AG09319 (cell line): ENCODE measurements around the gene CNGB1.

ENCODE experiments used
- DNase-seq: peaks from one replicate; pipeline ENCODE4 v3.0.0-alpha.2; 2010; ENCODE audit warnings: low read depth; ENCODE audit errors: extremely low read depth
- TF ChIP-seq, protein P1 (sequence below): IDR thresholded peaks from 2 replicates; pipeline ENCODE4 v1.5.1; 2011; ENCODE audit warnings: low read depth, mild to moderate bottlenecking, inconsistent platforms, low read length, moderate library complexity

The CNGB1 gene

DNA sequence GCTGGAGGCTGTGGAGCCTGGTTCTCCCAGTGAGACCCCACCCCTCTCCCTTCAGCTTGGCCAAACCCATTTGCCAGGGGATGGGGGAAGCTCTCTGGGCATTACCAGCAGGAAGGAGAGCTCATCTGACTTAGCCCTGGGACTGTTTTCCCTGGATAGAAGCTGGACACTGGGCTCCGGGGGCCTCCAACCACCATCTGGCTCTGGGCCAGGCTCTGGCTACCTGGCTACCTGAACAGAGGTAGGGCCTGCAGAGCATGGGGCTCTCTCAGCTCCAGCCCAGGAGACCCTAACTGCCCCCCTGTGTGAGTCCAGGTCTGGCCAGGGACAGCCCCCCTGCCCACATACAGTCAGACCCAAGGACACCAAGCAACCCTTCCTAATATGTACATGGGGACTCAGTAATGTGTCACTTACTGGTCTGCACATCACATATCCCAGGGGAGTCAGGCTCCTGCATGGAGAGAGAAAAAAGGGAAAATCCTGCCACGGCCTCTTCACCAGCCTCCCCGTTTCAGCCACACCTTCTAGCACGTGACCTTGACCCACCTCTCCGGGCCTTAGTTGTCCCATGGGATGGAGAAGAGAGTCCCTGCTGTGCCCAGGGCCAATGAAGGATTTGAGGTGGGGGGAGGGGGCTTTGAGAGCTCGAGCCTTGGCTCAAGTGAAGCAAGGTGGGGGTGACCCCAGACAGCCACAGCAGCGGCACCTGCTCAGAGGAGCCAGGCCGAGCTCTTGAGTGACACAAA lies 13.8 kb downstream of the CNGB1 start:
- TF ChIP-seq, protein P1, sequence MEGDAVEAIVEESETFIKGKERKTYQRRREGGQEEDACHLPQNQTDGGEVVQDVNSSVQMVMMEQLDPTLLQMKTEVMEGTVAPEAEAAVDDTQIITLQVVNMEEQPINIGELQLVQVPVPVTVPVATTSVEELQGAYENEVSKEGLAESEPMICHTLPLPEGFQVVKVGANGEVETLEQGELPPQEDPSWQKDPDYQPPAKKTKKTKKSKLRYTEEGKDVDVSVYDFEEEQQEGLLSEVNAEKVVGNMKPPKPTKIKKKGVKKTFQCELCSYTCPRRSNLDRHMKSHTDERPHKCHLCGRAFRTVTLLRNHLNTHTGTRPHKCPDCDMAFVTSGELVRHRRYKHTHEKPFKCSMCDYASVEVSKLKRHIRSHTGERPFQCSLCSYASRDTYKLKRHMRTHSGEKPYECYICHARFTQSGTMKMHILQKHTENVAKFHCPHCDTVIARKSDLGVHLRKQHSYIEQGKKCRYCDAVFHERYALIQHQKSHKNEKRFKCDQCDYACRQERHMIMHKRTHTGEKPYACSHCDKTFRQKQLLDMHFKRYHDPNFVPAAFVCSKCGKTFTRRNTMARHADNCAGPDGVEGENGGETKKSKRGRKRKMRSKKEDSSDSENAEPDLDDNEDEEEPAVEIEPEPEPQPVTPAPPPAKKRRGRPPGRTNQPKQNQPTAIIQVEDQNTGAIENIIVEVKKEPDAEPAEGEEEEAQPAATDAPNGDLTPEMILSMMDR = no peak
- no peak for DNase-seq

DNA sequence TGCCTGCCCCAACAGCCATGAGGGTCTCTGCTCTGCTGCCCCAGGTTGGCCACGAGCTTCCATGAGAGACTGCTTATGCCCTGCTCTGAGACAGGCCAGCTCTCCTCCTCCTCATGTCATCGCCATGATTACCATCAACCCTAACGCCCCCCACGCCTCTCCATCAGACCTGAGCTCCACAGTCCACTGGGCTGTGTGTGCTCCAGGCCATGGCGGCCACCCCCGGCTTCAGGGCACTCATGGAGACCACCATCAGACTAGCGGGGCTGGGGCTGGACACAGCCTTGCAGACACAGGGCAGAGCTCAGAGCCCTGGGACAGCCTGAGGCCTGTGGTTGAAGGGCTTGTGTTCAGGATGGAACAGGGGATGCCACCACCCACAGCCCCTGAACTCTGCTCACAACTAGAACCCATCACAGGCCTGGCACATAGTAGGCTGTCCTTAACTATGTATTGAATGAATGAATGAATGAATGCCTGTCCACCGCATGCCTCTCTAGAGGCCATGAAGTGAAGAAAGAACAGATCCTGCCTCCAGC lies 14.6 kb downstream of the CNGB1 start:
- no peak for DNase-seq
- TF ChIP-seq, protein P1 = no peak

DNA sequence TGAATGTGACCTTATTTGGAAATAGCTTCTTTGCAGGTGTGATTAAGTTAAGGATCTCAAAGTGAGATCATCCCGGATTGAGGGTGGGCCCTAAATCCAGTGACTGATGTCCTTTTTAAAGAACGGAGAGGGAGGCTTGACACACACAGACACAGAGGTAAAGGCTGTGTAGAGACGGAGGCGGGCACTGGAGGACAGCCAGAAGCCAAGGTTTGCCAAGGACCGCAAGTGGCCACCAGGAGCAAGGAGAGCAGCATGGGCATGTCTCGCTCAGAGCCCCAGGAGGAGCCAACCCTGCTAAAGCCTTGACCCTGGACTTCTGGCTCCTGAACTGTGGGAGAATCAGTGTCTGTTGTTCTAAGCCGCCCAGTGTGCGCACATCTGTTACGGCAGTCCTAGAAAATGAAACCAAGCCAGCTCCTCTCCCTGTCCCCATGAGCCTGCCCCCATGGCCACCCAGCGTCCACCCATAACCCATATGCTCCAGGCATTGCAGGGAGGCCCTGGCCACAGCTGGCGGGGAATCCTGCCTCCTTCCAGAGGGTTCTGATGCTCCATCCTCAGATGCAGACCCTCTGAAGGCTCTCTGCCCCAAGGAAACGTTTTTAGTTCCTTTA lies 15.2 kb downstream of the CNGB1 start:
- TF ChIP-seq, protein P1 = no peak
- no peak for DNase-seq

DNA sequence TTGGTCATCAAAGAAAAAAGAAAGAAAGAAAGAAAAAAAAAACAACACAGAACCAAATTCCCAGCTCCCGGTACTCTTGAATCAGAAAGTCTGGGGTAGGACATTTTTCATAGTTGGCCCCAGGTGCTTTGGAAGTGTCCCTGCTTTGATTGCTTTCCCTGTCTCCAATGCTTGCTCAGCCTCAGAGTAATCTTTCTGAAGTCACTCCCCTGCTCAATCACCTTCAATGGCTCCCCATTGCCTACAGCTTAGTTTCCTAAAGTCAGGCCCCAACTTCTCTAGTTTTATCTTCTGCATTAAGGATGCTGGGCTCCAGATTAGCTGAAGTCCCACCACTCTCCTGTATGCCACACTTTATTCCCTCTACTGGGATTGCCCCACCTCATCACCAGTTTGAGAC lies 17.1 kb downstream of the CNGB1 start:
- TF ChIP-seq, protein P1 = no peak
- DNase-seq = no peak

DNA sequence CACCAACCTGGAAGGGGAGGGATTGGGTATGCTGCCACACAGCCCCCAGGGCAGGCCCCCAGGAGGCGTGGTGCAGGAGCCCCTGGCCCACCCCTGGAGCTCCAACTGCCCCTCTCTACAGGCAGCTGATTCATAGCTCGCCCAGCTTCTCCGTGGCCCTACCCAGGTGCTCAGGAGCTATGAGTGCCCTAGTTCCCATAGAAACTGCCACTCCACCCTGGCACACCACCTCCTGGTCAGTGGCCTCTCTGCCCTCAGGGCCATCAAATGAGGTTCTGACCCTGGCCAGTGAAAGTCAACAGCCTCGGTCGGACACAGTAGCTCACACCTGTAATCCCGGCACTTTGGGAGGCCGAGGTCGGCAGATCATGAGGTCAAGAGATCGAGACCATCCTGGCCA lies 18.0 kb downstream of the CNGB1 start:
- TF ChIP-seq, protein P1 = no peak

DNA sequence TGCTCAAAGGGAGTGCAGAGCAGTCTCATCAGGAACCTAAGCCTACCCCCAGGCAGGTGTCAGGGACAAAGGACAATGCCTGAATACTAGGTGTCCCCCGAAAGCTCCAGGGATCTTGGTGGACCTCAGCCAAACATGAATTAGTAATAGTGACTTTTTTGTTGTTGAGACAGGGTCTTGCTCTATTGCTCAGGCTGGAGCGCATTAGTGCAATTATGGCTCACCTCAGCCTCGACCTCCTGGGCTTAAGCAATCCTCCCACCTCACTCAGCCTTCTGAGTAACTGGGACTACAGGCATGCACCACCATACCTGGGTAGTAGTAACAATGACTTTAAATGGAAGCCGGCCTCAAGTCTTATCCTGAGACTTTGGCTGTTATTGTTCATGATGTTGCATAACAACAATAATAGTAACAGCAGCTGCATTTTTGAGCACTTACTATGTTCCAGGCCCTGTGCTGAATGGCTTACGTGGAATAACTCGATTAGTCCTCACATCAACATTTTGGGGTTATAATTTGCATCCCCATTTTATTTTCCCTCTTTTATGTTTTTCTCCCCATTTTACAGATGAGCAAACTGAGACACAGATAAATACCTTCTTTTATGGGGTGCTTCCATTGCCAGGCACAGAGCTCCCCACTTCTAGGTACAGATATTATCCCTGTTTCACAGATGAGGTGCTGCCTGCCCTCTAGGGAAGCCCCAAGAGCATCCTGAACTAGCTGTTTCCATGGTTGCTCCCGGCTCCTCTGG lies 19.5 kb downstream of the CNGB1 start:
- DNase-seq = no peak
- TF ChIP-seq, protein P1 = no peak

More for the DNA sequence above, 18.0 kb downstream of the CNGB1 start:
- DNase-seq = no peak
